Uterus (tissue), 2 donors: ENCODE measurements around the gene PIGN.

Source experiments
- CTCF ChIP-seq, 4 experiments: fragments of 200-600 bp in 2 of 4; fragments of 450-650 bp in 2 of 4; sonication (generic) in 2 of 4; IDR thresholded peaks; one replicate each; pipeline ENCODE4 v1.5.1; 2016 to 2019; ENCODE audit warnings: antibody characterized with exemption in 4 of 4, mild to moderate bottlenecking in 2 of 4, moderate library complexity in 1 of 4
- POLR2A ChIP-seq, 2 donors: fragments of 450-650 bp; IDR thresholded peaks; one replicate each; pipeline ENCODE4 v1.6.1; 2016; ENCODE audit warnings: antibody characterized with exemption in 2 of 2, mild to moderate bottlenecking in 1 of 2, moderate library complexity in 1 of 2

- no peak for TF ChIP-seq CTCF (IDR thresholded peaks at IDR 0.05)
- TF ChIP-seq POLR2A (IDR thresholded peaks at IDR 0.05) = no peak
Observed at GRCh38 chr18:62001396-62001795, 185.5 kb downstream of the PIGN start.
